OCI-LY1 (cell line): Measurements from ENCODE around the gene MESD.

ENCODE experiments used
- H2AFZ ChIP-seq: fragments of 200-600 bp; sonication (generic), shearing (Covaris generic); 2 replicates; pipeline ENCODE4 v1.6.0; 2014; ENCODE audit warnings: antibody characterized with exemption, mild to moderate bottlenecking, low read length
- H3F3A ChIP-seq: fragments of 200-600 bp; sonication (generic), shearing (Covaris generic); 2 replicates; pipeline ENCODE4 v1.6.0; 2014; ENCODE audit warnings: mild to moderate bottlenecking, antibody characterized with exemption, low read length, moderate library complexity; ENCODE audit not compliant: insufficient read depth
- H3K27ac ChIP-seq: fragments of 200-600 bp; sonication (generic); 2 replicates; pipeline ENCODE4 v1.5.1; 2014; ENCODE audit warnings: low read length, mixed run types, mild to moderate bottlenecking, low read depth; ENCODE audit not compliant: poor library complexity, severe bottlenecking
- H3K27me3 ChIP-seq: fragments of 200-600 bp; sonication (generic); 2 replicates; pipeline ENCODE4 v1.6.0; 2014; ENCODE audit warnings: antibody characterized with exemption, mild to moderate bottlenecking, low read length, moderate library complexity; ENCODE audit not compliant: insufficient read depth
- H3K36me3 ChIP-seq: fragments of 200-600 bp; sonication (generic); 2 replicates; pipeline ENCODE4 v1.6.1; 2014; ENCODE audit warnings: mild to moderate bottlenecking, antibody characterized with exemption, low read length, moderate library complexity, mixed read lengths; ENCODE audit not compliant: insufficient read depth
- H3K4me1 ChIP-seq: fragments of 200-600 bp; sonication (generic); 2 replicates; pipeline ENCODE4 v1.5.1; 2014; ENCODE audit warnings: mild to moderate bottlenecking, low read length, moderate library complexity; ENCODE audit not compliant: insufficient read depth, severe bottlenecking
- H3K4me2 ChIP-seq: fragments of 200-600 bp; sonication (generic), shearing (Covaris generic); 2 replicates; pipeline ENCODE4 v1.6.1; 2014; ENCODE audit warnings: low read length
- H3K4me3 ChIP-seq: fragments of 200-600 bp; sonication (generic); 2 replicates; pipeline ENCODE4 v1.5.1; 2014; ENCODE audit warnings: low read length, low read depth, mild to moderate bottlenecking, mixed read lengths; ENCODE audit not compliant: poor library complexity, severe bottlenecking
- H3K79me2 ChIP-seq: fragments of 200-600 bp; shearing (Covaris generic); 2 replicates; pipeline ENCODE4 v1.6.1; 2016; ENCODE audit warnings: mixed run types, low read length, mixed read lengths; ENCODE audit not compliant: insufficient read depth
- H3K9ac ChIP-seq: fragments of 200-600 bp; sonication (generic), shearing (Covaris generic); 2 replicates; pipeline ENCODE4 v1.6.1; 2014; ENCODE audit warnings: mild to moderate bottlenecking, low read length, mixed read lengths
- H3K9me2 ChIP-seq: fragments of 200-600 bp; sonication (generic), shearing (Covaris generic); 2 replicates; pipeline ENCODE4 v1.6.1; 2014; ENCODE audit warnings: low read depth, mild to moderate bottlenecking, low read length, mixed read lengths
- H3K9me3 ChIP-seq: fragments of 200-600 bp; shearing (Covaris generic); 2 replicates; pipeline ENCODE4 v1.6.1; 2014; ENCODE audit warnings: low read length, mixed read lengths
- H4K20me1 ChIP-seq: fragments of 200-600 bp; sonication (generic), shearing (Covaris generic); 2 replicates; pipeline ENCODE4 v1.6.0; 2016; ENCODE audit warnings: mild to moderate bottlenecking, low read length; ENCODE audit not compliant: insufficient read depth
- EZH2 ChIP-seq: fragments of 200-600 bp; sonication (generic), shearing (Covaris generic); IDR thresholded peaks from 2 replicates; pipeline ENCODE4 v1.8.0; 2017; ENCODE audit warnings: borderline replicate concordance, mixed run types, mild to moderate bottlenecking, antibody characterized with exemption, low read length, moderate library complexity, mixed read lengths
- TF ChIP-seq, protein P1 (sequence below): fragments of 200-600 bp; sonication (generic), shearing (Covaris generic); IDR thresholded peaks from 2 replicates; pipeline ENCODE4 v1.5.1; 2017; ENCODE audit warnings: mild to moderate bottlenecking, antibody characterized with exemption, low read length, moderate library complexity, mixed read lengths

Gene MESD

DNA sequence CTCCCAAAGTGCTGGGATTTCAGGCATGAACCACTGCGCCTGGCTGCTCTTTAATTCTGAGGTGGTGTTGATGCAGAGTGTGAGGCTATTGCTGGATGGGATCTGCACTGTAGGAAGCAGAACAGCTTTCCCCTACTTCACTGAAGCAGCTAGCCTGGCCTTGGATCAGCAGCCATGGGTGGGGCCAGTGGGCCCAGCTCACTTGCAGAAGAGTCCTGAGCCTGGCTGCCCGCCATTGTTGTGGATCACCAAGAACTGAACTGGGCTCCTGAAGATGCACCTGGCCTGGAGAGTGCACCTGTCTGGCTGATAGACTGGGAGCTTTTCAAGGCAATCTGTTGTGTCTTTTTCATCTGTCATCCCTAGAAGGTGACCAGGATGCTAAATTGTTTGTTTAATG lies 23.0 kb upstream of the MESD start:
- TF ChIP-seq EZH2, result no peak
- TF ChIP-seq, protein P1, sequence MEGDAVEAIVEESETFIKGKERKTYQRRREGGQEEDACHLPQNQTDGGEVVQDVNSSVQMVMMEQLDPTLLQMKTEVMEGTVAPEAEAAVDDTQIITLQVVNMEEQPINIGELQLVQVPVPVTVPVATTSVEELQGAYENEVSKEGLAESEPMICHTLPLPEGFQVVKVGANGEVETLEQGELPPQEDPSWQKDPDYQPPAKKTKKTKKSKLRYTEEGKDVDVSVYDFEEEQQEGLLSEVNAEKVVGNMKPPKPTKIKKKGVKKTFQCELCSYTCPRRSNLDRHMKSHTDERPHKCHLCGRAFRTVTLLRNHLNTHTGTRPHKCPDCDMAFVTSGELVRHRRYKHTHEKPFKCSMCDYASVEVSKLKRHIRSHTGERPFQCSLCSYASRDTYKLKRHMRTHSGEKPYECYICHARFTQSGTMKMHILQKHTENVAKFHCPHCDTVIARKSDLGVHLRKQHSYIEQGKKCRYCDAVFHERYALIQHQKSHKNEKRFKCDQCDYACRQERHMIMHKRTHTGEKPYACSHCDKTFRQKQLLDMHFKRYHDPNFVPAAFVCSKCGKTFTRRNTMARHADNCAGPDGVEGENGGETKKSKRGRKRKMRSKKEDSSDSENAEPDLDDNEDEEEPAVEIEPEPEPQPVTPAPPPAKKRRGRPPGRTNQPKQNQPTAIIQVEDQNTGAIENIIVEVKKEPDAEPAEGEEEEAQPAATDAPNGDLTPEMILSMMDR, result no peak
- Histone ChIP-seq H3K4me1 (no peaks in the 10 kb centered on the region), H4K20me1 (no peaks in the 10 kb centered on the region), H3K4me2 (no peak overlapping the region), H3F3A (no peaks in the 10 kb centered on the region), H3K4me3 (no peak overlapping the region), H3K79me2 (no peaks in the 10 kb centered on the region), H3K36me3 (no peaks in the 10 kb centered on the region), H3K9me3 (no peaks in the 10 kb centered on the region), H3K27ac (no peak overlapping the region), H3K9me2 (no peaks in the 10 kb centered on the region), H3K27me3 (no peaks in the 10 kb centered on the region), H2AFZ (no peak overlapping the region), H3K9ac (no peak overlapping the region)

DNA sequence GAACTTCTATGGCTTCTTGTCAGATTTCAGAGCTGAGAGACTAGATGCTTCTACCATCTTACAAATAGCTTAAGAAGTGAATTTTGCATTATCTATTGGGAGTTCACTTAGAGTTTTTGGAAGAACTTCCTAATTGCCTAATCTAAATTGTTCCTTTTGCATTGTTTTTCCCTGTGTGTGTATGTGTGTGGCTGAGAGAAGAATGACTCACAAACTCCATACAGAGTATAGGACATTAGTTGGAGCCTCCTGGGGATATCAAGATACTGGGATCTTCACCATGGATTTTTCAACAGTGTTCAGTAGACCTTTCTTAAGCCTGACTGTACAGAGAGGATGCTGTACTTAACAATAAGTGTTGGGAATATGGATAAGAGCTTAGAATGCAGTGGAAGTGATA lies 22.0 kb upstream of the MESD start:
- H3K4me2 ChIP-seq, result no peak overlapping the region
- no peaks in the 10 kb centered on the region for H4K20me1 ChIP-seq
- H3K36me3 ChIP-seq, result no peaks in the 10 kb centered on the region
- H3K4me3 ChIP-seq, result no peak overlapping the region
- H3K9me3 ChIP-seq, result no peaks in the 10 kb centered on the region
- no peak overlapping the region for H3K9ac ChIP-seq
- H3F3A ChIP-seq, result no peaks in the 10 kb centered on the region
- no peak for TF ChIP-seq EZH2
- TF ChIP-seq, protein P1, result no peak
- no peaks in the 10 kb centered on the region for H3K4me1 ChIP-seq
- H2AFZ ChIP-seq, result no peak overlapping the region
- H3K27me3 ChIP-seq, result no peaks in the 10 kb centered on the region
- H3K9me2 ChIP-seq, result no peaks in the 10 kb centered on the region
- H3K27ac ChIP-seq, result no peak overlapping the region
- no peaks in the 10 kb centered on the region for H3K79me2 ChIP-seq

DNA sequence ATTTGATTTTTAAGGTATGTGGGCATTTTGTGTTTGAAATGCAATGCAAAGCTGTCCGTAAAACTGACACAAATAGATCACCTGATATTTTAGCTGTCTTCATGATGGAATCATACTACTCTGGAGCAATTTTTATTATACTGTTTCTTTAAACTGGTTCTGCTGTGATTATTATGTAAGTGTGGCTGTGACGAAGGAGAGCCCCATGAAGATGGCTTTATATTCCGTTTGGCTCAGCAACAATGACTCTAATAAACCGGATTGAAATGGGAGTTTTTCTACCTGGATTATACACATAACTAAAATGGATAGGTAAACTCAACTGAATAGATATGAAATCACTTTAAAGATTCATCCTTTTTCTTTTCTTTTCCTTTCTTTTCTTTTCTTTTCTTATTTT lies 20.5 kb upstream of the MESD start:
- no peaks in the 10 kb centered on the region for H3K9me3 ChIP-seq
- H4K20me1 ChIP-seq, result no peaks in the 10 kb centered on the region
- no peaks in the 10 kb centered on the region for H3K36me3 ChIP-seq
- no peaks in the 10 kb centered on the region for H3K9me2 ChIP-seq
- no peak overlapping the region for H3K4me2 ChIP-seq
- H3K4me3 ChIP-seq, result no peak overlapping the region
- H3F3A ChIP-seq, result no peaks in the 10 kb centered on the region
- no peaks in the 10 kb centered on the region for H3K4me1 ChIP-seq
- no peaks in the 10 kb centered on the region for H3K79me2 ChIP-seq
- H3K9ac ChIP-seq, result no peak overlapping the region
- H3K27me3 ChIP-seq, result no peaks in the 10 kb centered on the region
- H2AFZ ChIP-seq, result no peak overlapping the region
- H3K27ac ChIP-seq, result no peak overlapping the region
- TF ChIP-seq, protein P1, result no peak
- TF ChIP-seq EZH2, result no peak
